HG02981 (cell line): Measurements from ENCODE around the gene HDGFL2.

ENCODE experiments used
- ATAC-seq: cut with Tn5 transposase; IDR thresholded peaks from one replicate; pipeline ENCODE4 v1.9.1; 2021; ENCODE audit warnings: mild to moderate bottlenecking, moderate library complexity; ENCODE audit not compliant: unreplicated experiment

HDGFL2 gene

DNA sequence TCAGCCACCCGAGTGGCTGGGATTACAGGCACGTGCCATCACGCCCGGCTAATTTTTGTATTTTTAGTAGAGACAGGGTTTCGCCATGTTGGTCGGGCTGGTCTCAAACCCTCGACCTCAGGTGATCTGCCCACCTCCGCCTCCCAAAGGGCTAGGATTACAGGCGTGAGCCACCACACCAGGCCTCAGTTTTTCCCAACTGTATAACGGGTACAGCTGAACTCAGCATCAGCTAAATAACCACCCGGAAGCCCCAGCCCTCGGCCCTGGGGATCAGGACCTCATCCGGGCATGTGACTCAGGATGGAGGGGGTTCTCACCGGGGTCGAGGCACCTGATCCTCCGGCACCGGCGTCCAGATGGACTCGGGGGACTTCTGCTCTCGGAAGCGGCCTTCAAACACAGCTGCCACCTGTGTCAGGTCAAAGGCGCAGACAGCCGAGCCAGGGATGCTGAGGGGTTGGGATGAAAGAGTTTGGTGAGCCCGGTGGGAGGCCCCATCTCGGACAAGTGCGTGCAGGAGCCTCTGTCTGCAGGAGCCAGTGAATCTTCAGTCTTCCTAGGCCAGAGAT lies 78.5 kb downstream of the HDGFL2 start:
- no peak for ATAC-seq
